Stimulated activated CD8-positive, alpha-beta memory T cell treated with anti-CD3 and anti-CD28 coated beads, Interleukin-12 subunit alpha, Interleukin-12 subunit beta, amount 100 ng/mL, for 1 hour (primary cell): ENCODE data around the gene CYP17A1.
A peak's percentile ranks its signal among the peaks of the same experiment; 100 is the strongest.

Source experiments
- DNase-seq: peaks from one replicate; pipeline ENCODE4 v3.0.0-alpha.2; 2020; ENCODE audit warnings: low read depth

CYP17A1 gene

GRCh38 chr10:102804382-102805055 lies 32.7 kb downstream of the CYP17A1 start:
- DNase-seq = no peak

GRCh38 chr10:102802920-102803534 lies 34.2 kb downstream of the CYP17A1 start:
- no peak for DNase-seq

- DNase-seq = no peak
Observed at GRCh38 chr10:102801978-102802377, 35.2 kb downstream of the CYP17A1 start.

GRCh38 chr10:102801496-102801895 lies 35.7 kb downstream of the CYP17A1 start:
- no peak for DNase-seq

GRCh38 chr10:102800611-102801335 lies 36.4 kb downstream of the CYP17A1 start:
- no peak for DNase-seq

GRCh38 chr10:102799691-102800471 lies 37.3 kb downstream of the CYP17A1 start:
- DNase-seq = no peak

GRCh38 chr10:102796407-102797176 lies 40.6 kb downstream of the CYP17A1 start:
- peak; percentile 21 for DNase-seq

GRCh38 chr10:102795453-102796406 lies 41.5 kb downstream of the CYP17A1 start:
- DNase-seq = no peak

GRCh38 chr10:102791754-102792395 lies 45.3 kb downstream of the CYP17A1 start:
- DNase-seq = no peak

GRCh38 chr10:102785818-102786217 lies 51.4 kb downstream of the CYP17A1 start:
- no peak for DNase-seq

- no peak for DNase-seq
Observed at GRCh38 chr10:102783568-102783967, 53.6 kb downstream of the CYP17A1 start.

GRCh38 chr10:102782673-102783551 lies 54.3 kb downstream of the CYP17A1 start:
- DNase-seq = no peak

- DNase-seq = no peak
Observed at GRCh38 chr10:102781921-102782557, 55.2 kb downstream of the CYP17A1 start.

GRCh38 chr10:102781090-102781920 lies 55.9 kb downstream of the CYP17A1 start:
- no peak for DNase-seq
